Mammary epithelial cell (primary cell): ENCODE measurements around the gene IER5L.

Experiments used
- EZH2 ChIP-seq: IDR thresholded peaks from 2 replicates; pipeline ENCODE4 v1.6.1; 2012; ENCODE audit warnings: low read length, inconsistent platforms, borderline replicate concordance
- TF ChIP-seq, protein P1 (sequence below), 2 donors: IDR thresholded peaks in 1 of 2; conservative IDR thresholded peaks in 1 of 2; 2 replicates each; pipeline ENCODE4 v1.5.1; 2011 to 2012; ENCODE audit warnings: inconsistent platforms in 2 of 2, low read length in 2 of 2, mild to moderate bottlenecking in 2 of 2, control low read depth in 1 of 2, low read depth in 1 of 2; ENCODE audit not compliant: insufficient read depth in 1 of 2; ENCODE audit errors: extremely low read depth in 1 of 2

DNA sequence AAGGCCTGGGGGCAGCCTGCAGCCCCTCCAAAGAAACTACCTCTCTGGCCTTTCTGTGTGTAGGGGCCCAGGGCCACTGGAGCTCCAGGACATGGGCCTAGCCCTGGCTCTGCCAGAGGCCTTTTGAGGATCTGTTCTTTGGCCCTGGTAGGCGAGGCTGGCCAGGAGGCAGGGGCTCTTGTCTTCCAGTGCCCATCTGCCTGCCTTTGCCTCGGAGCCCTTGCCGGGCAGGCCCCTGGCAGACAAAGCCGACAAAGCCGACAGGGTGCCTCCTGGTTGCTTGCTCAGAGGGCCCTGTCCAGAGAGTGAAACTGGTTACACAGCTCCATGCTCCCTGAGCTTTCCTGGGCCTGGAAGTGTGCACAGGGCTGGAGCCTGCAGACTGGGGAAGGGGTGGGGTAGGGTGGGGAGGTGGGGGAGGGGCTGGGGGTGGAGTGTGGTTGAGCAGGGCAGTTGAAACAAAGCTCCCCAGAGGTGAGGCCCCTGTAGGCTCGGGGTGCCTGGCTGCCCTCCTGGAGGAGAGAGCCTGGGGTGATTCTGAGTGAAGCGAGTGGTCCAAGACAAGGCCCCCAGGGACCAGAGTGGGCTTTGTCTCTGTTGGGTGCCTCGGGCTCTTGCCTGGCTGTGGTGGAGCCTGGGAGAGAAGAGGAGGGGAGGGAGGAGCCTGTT lies 37.5 kb downstream of the IER5L start:
- TF ChIP-seq, protein P1, sequence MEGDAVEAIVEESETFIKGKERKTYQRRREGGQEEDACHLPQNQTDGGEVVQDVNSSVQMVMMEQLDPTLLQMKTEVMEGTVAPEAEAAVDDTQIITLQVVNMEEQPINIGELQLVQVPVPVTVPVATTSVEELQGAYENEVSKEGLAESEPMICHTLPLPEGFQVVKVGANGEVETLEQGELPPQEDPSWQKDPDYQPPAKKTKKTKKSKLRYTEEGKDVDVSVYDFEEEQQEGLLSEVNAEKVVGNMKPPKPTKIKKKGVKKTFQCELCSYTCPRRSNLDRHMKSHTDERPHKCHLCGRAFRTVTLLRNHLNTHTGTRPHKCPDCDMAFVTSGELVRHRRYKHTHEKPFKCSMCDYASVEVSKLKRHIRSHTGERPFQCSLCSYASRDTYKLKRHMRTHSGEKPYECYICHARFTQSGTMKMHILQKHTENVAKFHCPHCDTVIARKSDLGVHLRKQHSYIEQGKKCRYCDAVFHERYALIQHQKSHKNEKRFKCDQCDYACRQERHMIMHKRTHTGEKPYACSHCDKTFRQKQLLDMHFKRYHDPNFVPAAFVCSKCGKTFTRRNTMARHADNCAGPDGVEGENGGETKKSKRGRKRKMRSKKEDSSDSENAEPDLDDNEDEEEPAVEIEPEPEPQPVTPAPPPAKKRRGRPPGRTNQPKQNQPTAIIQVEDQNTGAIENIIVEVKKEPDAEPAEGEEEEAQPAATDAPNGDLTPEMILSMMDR (conservative IDR thresholded peaks at IDR 0.05 in 1 of 2, IDR thresholded peaks at IDR 0.05 in 1 of 2; ENCODE audit: extremely low read depth in 1 of 2, insufficient read depth in 1 of 2, low read depth in 1 of 2, low read length in 2 of 2): no peak
- TF ChIP-seq EZH2: no peak
